K562 (cell line): ENCODE data around the gene NPB. TPM values are rescaled to one million over a fixed set of nuclear protein-coding genes. Genes with fewer than 3 reads are reported as not detected.

Experiments used
- ARID1B ChIP-seq: fragments of 450-650 bp; IDR thresholded peaks from 2 replicates; pipeline ENCODE4 v1.6.1; 2016; ENCODE audit warnings: antibody characterized with exemption, mild to moderate bottlenecking, inconsistent platforms
- E2F5 ChIP-seq: sonication (generic); formaldehyde crosslinking; IDR thresholded peaks from 2 replicates; pipeline ENCODE4 v1.8.0; 2022; ENCODE audit warnings: mild to moderate bottlenecking, missing genetic modification reagents
- FOXM1 ChIP-seq, 2 experiments: fragments of 450-650 bp in 1 of 2; sonication (generic) in 1 of 2; formaldehyde crosslinking in 1 of 2; IDR thresholded peaks; 2 replicates each; pipeline versions ENCODE4 v1.6.1 to v1.9.0; 2017 to 2022; ENCODE audit warnings: low read depth in 2 of 2, mild to moderate bottlenecking in 2 of 2, missing genetic modification reagents in 1 of 2, moderate library complexity in 1 of 2
- GTF2A2 ChIP-seq: IDR thresholded peaks from 2 replicates; pipeline ENCODE4 v1.6.1; 2016; ENCODE audit warnings: mild to moderate bottlenecking, missing genetic modification characterization, missing compliant biosample characterization
- HMG20A ChIP-seq: fragments of 450-650 bp; formaldehyde crosslinking; conservative IDR thresholded peaks from 2 replicates; pipeline ENCODE4 v1.4.0; 2020; ENCODE audit warnings: mild to moderate bottlenecking, mixed read lengths
- HMGN3 ChIP-seq: IDR thresholded peaks from 2 replicates; pipeline ENCODE4 v1.6.1; 2011; ENCODE audit warnings: borderline replicate concordance, low read depth, mild to moderate bottlenecking, mixed read lengths, low read length; ENCODE audit not compliant: insufficient read length; ENCODE audit errors: extremely low read depth
- KDM1A ChIP-seq, 2 experiments: fragments of 450-650 bp; IDR thresholded peaks; 2 replicates each; pipeline ENCODE4 v1.6.1; 2016; ENCODE audit warnings: mild to moderate bottlenecking in 2 of 2
- MAFG ChIP-seq: fragments of 450-650 bp; conservative IDR thresholded peaks from 2 replicates; pipeline ENCODE4 v1.6.1; 2016; ENCODE audit warnings: missing genetic modification characterization, missing compliant biosample characterization
- MCM7 ChIP-seq, 2 experiments: fragments of 450-650 bp; IDR thresholded peaks; 2 replicates each; pipeline ENCODE4 v1.6.1; 2016 to 2018
- MTF1 ChIP-seq: fragments of 250-450 bp; sonication (Bioruptor Pico); IDR thresholded peaks from 2 replicates; pipeline ENCODE4 v1.9.0; 2021; ENCODE audit warnings: moderate library complexity, mild to moderate bottlenecking, inconsistent platforms, borderline replicate concordance
- NR1H2 ChIP-seq: sonication (generic); formaldehyde crosslinking; IDR thresholded peaks from 2 replicates; pipeline ENCODE4 v1.4.0; 2020; ENCODE audit warnings: mild to moderate bottlenecking, missing genetic modification reagents
- RBM15 ChIP-seq: fragments of 200-400 bp; formaldehyde crosslinking; IDR thresholded peaks from 2 replicates; pipeline ENCODE4 v1.6.1; 2018; ENCODE audit warnings: mild to moderate bottlenecking, low read length, moderate library complexity; ENCODE audit not compliant: insufficient read depth
- SMAD3 ChIP-seq: fragments of 450-650 bp; formaldehyde crosslinking; conservative IDR thresholded peaks from 2 replicates; pipeline ENCODE4 v1.4.0; 2020; ENCODE audit warnings: mild to moderate bottlenecking
- TAF1 ChIP-seq: IDR thresholded peaks from 2 replicates; pipeline ENCODE4 v1.6.1; 2011; ENCODE audit warnings: mild to moderate bottlenecking, low read length, moderate library complexity; ENCODE audit not compliant: insufficient read depth, control insufficient read depth, severe bottlenecking; ENCODE audit errors: extremely low read depth
- TCF7 ChIP-seq: sonication (generic); IDR thresholded peaks from 2 replicates; pipeline ENCODE4 v1.6.1; 2016; ENCODE audit warnings: antibody characterized with exemption, borderline replicate concordance
- TRIM24 ChIP-seq, 2 experiments: fragments of 450-650 bp; IDR thresholded peaks; 2 replicates each; pipeline ENCODE4 v1.6.1; 2016
- XRCC3 ChIP-seq: fragments of 450-650 bp; IDR thresholded peaks from 2 replicates; pipeline ENCODE4 v1.6.1; 2017; ENCODE audit warnings: mild to moderate bottlenecking, moderate library complexity
- ZBTB1 ChIP-seq: sonication (generic); formaldehyde crosslinking; IDR thresholded peaks from 2 replicates; pipeline ENCODE4 v1.8.1; 2023; ENCODE audit warnings: missing genetic modification reagents, low read depth, mild to moderate bottlenecking, borderline replicate concordance
- ZNF212 ChIP-seq: fragments of 450-650 bp; formaldehyde crosslinking; IDR thresholded peaks from 2 replicates; pipeline ENCODE4 v1.4.0; 2020; ENCODE audit warnings: mild to moderate bottlenecking
- ZNF707 ChIP-seq: fragments of 250-450 bp; sonication (Bioruptor Pico); conservative IDR thresholded peaks from 2 replicates; pipeline ENCODE4 v1.8.0; 2022; ENCODE audit warnings: inconsistent platforms, mild to moderate bottlenecking, moderate library complexity
- ZSCAN32 ChIP-seq: fragments of 450-650 bp; formaldehyde crosslinking; IDR thresholded peaks from 2 replicates; pipeline ENCODE4 v1.4.0; 2020; ENCODE audit warnings: mild to moderate bottlenecking, moderate library complexity
- polyA plus RNA-seq, 8 experiments: library from polyadenylated mRNA; depleted of rRNA in 4 of 8; stranded (reverse) in 5 of 8; unstranded in 3 of 8; fragments of >200 nt; fragmentation: Nextera tagmentation in 2 of 8; fragmentation: Illumina TruSeq in 1 of 8; extraction: Ambion mirVana in 2 of 8; extraction: Trizol in 1 of 8; gene quantifications; 2 replicates each; pipeline versions ENCODE4 v1.2.1 to v1.2.3, GENCODE V29; 2011 to 2014; ENCODE audit warnings: inconsistent platforms in 1 of 8, missing spikeins in 1 of 8
- total RNA-seq, 7 experiments: library from RNA; depleted of rRNA in 6 of 7; stranded (reverse); fragments of >200 nt in 6 of 7; fragmentation: Illumina TruSeq in 2 of 7; extraction: Trizol in 2 of 7; gene quantifications; 2 replicates each; pipeline versions ENCODE4 v1.2.1 to v1.2.3, GENCODE V29; 2011 to 2021; ENCODE audit warnings: low replicate concordance in 1 of 7
- TF ChIP-seq, protein P1 (sequence below): sonication (generic); formaldehyde crosslinking; IDR thresholded peaks from 2 replicates; pipeline ENCODE4 v1.8.0; 2022; ENCODE audit warnings: mild to moderate bottlenecking, missing genetic modification reagents

Gene NPB
- total and polyA plus RNA-seq, 9 of the 15 experiments (the other 6 are each of a cell fraction or from before 2014, with no cell fraction given): 0.03 to 0.61 (median 0.14) TPM; not detected in 2

DNA sequence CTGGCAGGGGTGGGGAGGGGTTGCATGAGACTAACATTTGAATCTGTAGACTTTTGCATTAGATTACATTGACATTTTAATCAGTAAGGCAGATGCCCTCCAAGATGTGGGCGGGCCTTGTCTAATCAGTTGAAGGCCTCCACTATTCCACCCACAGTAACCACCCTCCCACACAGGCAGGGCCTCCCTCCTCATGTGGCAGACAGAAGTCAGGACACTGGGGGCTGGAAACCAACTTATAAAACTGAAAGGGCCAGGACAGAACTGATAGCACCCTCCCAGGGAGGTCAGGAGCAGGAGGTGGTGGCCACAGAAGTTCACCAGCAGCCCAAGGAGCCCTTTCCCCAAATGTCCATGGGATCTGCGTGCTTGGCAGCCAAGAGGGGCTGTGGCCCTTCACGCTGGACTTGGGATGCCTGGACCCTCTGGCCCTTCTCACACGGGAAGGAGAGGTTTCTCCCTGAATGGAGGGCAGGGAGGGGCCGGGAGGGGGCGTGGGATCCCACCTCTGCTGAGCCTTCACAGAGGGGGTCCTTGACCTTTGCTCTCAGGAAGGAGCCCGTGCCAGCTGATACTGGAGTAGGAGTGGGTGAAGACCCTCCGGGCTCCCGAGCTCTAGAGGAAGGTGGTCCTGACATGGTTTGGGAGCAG is 30.4 kb downstream of the NPB start (continued):
- TF ChIP-seq HMGN3 (no peak), ZNF212 (CRISPR knock-in tag) (no peak), HMG20A (CRISPR knock-in tag) (no peak), NR1H2 (CRISPR knock-in tag) (no peak), TCF7 (no peak), ARID1B (peak; percentile 57; the same call in 1 of the 2 replicates), MAFG (tag) (no peak), XRCC3 (no peak), MCM7 (IDR thresholded peaks at IDR 0.05) (no peak), ZBTB1 (CRISPR knock-in tag) (no peak), MTF1 (CRISPR knock-in tag) (no peak), ZSCAN32 (CRISPR knock-in tag) (no peak), FOXM1 (IDR thresholded peaks at IDR 0.05; ENCODE audit: low read depth) (peak; percentile 88), FOXM1 (CRISPR knock-in tag; IDR thresholded peaks at IDR 0.05; ENCODE audit: low read depth) (no peak), RBM15 (no peak), SMAD3 (CRISPR knock-in tag) (no peak), TRIM24 (IDR thresholded peaks at IDR 0.05) (no peak), GTF2A2 (tag) (no peak), E2F5 (CRISPR knock-in tag) (no peak), ZNF707 (CRISPR knock-in tag) (no peak), KDM1A (IDR thresholded peaks at IDR 0.05) (no peak; a peak in 1 of 4 replicates), TAF1 (no peak)
- TF ChIP-seq, protein P1, sequence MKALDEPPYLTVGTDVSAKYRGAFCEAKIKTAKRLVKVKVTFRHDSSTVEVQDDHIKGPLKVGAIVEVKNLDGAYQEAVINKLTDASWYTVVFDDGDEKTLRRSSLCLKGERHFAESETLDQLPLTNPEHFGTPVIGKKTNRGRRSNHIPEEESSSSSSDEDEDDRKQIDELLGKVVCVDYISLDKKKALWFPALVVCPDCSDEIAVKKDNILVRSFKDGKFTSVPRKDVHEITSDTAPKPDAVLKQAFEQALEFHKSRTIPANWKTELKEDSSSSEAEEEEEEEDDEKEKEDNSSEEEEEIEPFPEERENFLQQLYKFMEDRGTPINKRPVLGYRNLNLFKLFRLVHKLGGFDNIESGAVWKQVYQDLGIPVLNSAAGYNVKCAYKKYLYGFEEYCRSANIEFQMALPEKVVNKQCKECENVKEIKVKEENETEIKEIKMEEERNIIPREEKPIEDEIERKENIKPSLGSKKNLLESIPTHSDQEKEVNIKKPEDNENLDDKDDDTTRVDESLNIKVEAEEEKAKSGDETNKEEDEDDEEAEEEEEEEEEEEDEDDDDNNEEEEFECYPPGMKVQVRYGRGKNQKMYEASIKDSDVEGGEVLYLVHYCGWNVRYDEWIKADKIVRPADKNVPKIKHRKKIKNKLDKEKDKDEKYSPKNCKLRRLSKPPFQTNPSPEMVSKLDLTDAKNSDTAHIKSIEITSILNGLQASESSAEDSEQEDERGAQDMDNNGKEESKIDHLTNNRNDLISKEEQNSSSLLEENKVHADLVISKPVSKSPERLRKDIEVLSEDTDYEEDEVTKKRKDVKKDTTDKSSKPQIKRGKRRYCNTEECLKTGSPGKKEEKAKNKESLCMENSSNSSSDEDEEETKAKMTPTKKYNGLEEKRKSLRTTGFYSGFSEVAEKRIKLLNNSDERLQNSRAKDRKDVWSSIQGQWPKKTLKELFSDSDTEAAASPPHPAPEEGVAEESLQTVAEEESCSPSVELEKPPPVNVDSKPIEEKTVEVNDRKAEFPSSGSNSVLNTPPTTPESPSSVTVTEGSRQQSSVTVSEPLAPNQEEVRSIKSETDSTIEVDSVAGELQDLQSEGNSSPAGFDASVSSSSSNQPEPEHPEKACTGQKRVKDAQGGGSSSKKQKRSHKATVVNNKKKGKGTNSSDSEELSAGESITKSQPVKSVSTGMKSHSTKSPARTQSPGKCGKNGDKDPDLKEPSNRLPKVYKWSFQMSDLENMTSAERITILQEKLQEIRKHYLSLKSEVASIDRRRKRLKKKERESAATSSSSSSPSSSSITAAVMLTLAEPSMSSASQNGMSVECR: peak; percentile 56; the same call in 1 of the 2 replicates
